HG03558 (cell line): ENCODE results near the gene IMMP2L.

Experiments
- ATAC-seq: cut with Tn5 transposase; IDR thresholded peaks from one replicate; pipeline ENCODE4 v1.9.1; 2021; ENCODE audit warnings: moderate number of reproducible peaks; ENCODE audit not compliant: unreplicated experiment; ENCODE audit errors: extremely low read depth

IMMP2L gene

DNA sequence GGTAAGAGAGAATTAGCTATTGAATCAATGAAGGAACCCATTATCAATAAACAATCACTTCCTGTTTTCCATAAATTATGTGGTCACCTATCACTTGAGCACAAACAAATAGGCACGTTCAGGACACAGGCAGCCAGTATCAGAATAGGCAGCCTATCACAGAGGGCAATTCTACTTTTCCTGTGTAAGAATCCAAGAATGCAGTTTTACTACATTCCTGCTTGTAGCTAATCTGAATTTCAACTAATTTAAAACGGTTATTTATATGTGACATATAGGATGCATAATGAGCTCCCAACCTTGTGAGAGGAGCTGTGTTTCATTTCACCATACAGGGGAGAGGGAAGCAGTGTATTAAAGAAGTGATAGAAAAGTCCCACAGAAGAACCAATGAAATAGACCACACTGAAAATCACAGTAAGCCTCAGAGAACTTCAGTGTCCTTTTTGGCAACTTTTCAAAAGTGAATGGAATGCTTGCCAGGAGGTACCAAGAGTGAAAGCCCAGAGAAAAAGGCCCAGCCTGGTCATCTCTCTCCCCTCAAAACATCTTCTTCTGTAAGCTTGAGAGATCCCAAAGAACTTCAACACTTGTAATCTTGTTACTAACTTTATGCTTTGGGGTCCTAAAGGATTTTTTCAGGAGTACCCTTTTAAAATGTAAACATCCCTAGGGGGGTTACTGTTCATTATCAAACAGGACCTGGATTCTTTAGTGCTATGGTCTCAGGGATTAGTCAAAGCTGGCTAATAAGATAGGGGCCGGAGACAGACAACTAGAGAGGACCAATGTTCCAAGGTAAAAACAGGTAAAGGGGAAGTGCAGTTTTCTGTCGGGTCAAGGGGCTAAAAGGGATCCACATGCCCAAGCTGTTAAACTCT, 1.3 kb downstream of the IMMP2L start:
- ATAC-seq, result no peak

DNA sequence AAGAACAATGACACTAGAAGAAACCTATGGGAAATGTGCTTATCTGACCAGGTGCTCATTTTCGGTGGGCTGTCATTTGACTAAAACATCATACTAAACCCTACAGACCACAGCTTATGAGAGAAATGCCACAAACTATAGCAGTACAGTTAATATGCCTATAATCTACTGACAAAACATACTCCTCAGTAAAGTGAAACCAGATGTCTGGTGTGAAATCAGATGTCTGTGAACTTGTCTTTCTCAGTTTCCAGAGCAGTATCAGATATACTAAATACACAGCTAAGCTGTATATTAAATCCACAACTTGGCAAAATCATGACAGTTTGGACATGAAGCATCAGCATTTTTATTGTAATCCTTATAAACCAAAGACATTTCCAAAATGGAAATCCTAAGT, 3.3 kb downstream of the IMMP2L start:
- ATAC-seq, result peak; percentile 77

DNA sequence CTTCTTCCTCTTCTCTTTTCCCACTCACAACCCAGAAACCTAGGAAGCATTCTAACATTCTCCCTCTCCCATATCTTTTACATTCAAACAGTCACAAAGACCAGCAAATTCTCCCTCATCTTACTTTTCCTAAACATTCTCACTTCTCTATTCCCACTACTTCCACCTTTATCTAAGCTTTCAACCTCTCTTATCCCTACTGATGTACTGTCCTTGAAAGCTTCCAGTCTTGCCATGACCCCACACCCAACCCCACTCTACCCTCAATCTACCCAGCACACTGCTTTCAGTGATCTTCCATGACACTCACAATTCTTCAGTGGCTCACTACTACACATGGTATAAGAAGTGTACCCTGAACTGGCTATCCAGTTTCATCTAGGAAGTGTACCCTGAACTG, 5.3 kb downstream of the IMMP2L start:
- no peak for ATAC-seq

DNA sequence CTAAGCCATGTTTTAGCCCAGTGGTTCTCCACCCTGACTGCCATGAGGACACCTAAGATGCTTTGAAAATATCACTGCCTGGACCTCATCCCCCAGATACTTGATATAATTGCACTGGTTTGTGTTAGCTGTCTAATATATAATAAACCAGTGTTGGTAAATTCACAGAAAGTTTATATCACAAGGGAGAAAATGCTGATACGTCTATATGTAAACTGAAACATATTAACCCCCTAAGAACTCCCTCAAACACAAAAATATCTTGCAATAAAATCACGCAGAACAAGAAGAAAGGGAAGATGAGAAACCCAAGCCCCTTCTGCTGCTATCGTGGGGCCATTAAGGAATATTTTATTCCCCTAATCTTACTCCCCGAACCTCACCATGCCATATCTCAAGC, 8.2 kb downstream of the IMMP2L start:
- no peak for ATAC-seq

DNA sequence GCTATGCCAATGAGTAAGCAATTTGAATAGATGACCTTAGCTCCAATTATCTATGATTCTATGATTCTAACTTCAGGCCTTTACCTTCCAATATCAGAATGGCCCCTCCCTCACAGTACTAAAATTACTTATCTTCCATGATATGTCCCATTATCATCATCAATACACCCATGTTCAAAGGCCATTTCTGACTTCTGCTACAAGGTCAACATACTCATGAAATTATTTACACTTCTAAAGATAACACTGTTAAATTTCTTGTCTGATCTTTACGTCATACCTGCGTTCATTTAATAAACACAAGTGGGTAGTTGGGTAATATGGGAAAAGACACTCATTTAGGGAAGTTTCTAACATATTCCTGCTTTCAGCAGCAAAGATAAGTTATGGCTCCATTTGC, 21.2 kb downstream of the IMMP2L start:
- ATAC-seq, result no peak

DNA sequence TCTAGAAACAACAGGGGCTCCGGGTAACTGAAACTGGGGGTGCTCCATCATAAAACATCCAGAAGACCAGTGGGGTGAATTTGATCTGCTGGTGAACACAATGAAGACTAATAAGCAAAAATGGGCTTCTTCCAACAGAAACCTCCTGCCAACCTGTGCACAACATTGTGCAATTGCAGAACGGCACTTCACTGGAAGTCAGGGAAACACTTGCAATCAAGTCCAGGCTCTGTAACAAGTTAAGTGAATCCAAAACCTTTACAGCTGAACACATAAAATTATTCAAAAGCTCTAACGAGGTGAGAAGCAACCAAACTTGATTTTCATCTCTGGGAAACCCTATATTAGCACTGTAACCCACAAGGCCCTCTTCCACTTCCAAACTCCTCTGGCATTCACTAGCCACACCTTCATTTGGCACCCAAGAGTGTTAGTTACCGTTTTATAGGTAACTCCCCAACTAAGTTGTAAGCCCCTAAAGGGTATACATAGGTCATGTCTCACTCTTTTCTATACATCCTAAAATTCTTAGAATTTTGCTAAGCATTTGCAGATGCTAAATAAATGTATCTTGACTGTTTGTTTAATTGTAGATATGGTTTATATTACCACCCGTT, 22.0 kb downstream of the IMMP2L start:
- ATAC-seq, result no peak

DNA sequence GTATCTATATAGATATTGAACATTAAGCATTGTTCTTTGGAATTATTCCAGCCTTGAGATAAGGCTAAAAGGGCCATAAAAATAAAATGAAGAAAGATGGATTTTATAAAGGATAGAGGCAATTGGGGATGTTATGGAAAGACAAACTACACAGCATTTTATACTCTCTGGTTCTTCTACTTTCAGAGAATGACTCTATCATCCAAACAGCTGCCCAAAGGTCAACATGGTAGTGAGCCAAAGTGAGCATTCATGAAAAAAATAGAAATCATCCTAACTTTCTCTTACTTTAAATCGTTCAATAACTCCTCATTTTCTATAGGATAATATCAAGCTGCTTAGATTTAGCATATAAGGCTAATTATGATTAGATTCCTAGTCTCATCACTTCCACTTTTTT, 25.2 kb downstream of the IMMP2L start:
- no peak for ATAC-seq

DNA sequence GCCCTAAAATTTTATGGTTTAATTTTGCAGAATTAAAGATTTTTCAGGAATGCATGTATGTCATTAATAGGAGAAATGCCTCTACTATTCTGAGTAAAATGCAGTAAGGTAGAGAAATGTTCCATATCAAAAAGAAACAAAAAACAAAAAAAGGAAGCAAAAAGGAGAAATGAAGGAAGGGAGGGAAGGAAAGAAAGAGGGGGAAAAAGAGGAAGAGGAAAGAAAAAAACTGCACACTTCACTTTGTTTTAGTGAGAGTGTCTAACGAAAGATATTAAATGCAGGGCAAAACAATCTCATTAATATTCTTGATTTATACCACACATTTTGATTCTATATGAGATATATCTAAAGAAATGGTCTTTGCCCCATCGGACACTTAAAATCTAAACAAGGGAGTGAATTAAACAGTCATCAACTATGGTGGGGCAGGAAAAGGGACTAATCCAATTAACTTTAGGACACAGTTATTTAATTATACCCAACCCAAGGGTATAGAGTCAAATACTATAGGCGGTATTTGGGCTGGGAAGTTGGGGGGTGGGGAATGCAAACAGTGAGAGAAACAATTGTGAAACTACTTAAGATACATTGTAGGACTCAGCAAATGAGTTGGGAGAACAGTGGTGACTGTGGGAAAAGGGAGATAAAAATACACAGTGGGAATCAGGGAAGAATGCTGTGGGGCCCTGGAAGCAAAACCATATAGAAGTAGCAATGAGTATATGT, 27.0 kb downstream of the IMMP2L start:
- ATAC-seq, result no peak

DNA sequence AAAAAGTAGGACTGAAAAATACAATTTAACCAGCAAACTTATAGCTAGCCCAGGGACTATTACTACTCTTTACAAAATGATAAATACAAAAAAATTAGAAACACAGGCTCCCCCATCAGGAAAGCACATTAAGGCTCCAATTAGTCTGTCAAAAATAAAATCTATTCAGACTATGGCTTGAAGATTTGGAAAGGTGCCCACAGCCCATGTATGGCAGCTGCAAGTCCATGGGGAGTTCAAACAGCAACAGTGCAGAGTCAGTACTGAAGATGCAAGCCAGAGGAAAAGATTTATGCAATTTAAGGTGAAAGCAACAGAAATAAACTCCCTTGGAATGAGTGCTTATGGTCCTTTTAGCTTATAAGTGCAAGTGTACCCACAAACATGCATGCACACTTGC, 29.7 kb downstream of the IMMP2L start:
- no peak for ATAC-seq

DNA sequence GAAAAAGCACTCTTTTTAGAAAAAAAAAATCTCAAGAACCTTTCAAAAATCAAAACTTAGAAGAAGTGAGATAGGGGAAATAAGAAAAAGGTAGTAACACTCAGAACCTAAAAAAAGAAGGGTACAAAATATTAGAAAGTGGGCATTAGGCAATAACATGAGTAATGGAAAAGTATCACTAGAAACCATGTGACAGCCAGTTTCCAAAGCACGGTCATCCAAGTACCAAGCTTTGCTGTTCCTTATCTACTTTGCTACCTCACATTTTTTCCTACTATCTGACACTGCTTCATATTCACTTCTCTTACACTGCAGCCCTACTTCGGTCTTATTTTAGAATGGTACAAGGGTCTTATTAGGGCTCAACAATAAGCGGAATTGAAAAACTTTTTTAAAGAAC, 30.3 kb downstream of the IMMP2L start:
- no peak for ATAC-seq

DNA sequence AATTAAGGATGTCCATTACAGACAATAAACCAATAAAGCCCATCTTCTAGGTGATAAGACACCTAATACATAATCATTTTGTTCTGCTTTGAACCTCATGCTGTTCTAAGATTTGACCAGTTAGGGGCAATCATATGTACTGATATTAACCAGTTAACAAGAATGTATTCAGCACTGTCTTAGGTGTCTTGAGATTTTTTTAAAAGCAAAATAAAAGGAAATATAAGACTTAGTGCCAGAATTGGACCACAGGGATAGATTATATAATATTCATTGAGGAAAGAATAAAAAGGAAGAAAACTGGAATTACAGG, 32.0 kb downstream of the IMMP2L start:
- ATAC-seq, result no peak

DNA sequence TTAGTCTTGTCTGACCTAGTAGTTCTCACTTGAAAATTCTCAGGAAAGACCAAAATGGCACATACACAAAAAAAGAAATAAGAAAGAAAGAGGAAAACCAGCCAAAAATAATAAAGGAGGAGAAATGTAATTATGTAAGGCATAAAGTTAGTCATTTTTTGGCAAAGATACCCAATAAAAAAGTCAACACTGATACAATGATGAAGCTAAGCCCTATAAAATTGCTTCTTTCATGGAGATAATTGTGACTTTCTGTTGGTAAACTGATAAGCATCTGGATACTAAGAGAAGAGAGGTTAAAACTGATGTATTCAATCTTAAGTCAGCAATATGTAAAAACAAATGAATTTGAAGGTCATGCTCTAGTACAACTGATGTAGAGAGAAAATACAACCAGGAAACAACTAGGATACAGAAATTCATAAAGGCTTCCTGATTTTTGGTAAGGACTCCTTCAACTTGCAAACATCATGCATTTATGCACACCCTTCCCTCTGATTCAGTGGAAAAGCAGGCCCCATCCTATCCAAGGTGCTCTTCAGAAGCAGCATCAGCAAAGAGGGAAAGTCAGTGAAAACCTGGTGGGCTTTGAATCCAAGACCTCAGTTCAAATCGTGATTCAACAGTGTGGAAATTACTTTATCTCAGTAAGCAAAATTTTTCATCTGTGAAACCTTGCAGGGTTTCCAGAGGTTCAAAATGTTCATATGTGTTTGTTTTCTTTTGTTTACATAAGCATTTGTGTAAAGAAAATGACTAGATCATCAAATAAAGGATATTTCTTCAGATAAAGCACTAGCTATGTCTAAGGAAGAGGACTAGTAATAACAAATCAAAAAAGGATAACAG, 32.6 kb downstream of the IMMP2L start:
- no peak for ATAC-seq

DNA sequence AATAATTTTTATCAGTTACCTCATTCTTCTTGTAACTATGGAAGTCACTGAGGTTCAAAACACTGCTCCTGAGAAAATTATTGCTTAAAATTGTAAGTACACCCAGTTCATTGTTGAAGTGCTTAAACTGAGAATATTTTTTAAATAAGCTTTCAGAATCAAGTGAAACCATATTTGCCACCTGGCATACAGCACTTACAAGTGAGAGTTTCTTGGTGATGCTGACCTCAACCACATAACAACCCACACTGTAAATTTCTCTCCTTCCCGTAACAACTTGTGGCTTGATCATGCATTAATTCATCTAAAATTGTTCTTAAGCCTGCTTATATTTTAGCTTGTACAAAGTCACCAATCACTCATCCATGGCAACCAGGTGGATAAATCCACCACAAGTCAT, 34.0 kb downstream of the IMMP2L start:
- ATAC-seq, result peak; percentile 67

DNA sequence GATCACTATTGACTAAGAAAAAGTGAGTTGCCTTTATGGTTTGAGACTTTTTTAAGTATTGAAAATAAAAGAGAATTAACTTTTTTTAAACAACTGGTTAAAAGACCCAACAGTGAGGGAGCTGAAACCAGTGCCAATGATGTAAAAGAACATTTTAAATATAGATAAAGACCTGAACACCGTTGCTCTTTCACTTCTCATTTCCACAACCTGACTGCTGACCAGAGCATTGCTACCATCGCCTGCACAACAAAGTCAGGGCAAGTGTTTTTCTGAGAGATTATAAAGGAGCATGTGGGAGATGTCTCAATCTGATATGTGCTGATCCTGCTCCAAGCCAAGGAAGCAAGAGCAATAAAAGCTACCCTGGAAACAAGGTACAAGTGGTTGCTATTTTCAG, 34.7 kb downstream of the IMMP2L start:
- ATAC-seq, result peak; percentile 81

DNA sequence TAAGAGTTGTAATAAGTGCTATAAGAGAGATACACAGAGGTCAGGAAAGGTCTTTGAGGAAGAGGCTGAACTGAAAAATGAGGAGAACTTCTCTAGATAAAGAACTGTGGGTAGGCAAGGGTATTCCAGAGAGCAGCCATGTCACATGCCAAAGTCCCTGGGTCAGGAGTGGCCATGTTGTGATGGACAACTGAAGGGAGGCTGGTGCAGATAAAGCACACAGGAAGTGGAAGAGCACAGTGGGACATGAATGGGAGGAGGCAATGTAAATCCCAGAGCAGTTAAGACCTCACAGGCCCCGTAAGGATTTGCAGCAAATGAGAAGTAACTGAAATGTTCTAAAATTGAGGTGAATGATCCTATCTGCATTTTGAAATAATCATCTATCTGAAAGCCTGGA, 37.2 kb downstream of the IMMP2L start:
- no peak for ATAC-seq

DNA sequence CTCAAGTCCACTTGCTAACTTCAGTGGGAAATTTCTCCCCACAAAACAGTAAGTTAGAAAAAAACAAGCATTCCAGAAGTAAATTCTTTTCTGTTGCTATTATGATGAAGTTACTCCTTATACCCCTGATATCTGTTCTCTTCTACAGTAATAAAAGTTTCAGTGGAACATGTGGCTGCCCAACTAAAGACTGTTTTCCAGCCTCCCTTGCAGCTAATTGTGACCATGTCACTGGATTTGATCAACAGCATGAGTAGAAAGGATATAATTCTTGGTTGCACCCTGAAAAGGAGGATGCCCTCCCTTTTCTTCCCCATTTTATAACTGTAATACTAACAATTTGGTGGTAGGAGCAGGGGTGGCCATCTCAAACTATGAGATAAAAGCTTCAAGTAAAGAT, 40.6 kb downstream of the IMMP2L start:
- no peak for ATAC-seq

DNA sequence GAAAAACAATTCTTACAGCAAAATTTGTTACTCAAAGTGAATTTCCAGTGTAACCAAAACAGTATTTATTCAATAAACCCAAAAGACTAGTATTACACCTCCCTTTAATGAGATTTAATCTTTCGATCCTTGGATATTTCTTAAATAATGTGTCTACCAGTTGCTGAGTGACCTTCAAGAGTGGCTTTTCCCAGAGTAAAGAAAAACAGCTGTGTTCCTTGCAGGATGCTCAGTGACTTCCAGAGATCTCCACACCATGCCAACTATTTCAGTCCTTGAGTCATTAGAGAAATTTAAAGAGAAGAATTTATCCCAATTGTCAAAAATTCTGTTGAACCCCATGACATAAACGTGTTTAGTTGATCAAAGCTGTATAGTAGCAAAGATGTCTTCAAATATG, 44.0 kb downstream of the IMMP2L start:
- ATAC-seq, result no peak

DNA sequence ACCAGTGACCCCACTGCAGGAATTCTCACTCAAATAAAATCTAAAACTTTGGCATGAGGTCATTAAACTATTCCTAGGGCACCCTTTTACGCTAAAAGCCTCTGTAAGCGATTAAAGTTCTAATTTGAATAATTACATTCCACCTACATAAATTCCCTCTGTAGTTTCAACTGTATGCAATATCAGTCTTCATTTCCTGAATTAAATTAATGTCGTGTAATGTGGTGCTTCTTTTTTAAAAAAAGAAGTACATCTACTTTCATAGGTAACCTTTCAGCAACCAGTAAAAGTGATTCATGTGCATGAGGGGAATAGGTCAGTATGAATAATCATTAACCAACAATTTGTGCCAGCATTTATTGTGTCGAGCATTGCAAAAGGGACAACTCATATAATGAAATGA, 44.7 kb downstream of the IMMP2L start:
- ATAC-seq, result no peak

DNA sequence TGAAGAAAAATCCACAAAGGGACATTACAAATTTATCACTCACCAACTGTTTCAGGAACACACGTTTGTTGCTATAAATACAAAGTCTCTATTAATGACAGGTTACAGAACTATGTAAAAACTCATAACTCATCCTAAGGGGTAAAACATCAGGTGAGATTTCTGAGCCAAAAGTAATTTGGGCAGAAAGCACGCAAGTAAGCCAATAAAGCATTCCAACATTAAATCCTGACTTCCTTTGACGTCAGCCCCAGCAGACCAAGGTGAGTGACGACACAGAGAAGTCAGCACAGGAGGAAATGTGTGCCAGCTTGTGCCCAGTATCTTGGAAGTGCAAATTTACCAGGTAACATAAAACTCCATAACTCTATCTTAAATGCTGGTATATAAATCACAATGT, 45.7 kb downstream of the IMMP2L start:
- ATAC-seq, result no peak

DNA sequence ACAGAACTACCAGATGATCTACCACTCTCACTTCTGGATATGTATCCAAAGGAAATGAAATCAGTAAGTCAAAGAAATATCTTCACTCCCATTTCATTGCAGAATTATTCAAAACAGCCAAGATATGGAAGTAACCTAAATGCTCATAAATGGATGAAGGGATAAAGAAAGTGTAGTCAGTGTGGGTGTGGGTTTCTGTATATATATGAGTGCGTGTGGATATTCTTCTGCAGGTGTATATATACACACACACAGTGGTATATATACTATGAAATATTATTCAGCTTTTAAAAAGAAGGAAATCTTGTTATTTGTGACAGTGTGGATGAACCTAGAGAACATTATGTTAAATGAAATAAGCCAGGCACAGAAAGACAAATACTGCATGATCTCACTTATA, 48.7 kb downstream of the IMMP2L start:
- ATAC-seq, result no peak

DNA sequence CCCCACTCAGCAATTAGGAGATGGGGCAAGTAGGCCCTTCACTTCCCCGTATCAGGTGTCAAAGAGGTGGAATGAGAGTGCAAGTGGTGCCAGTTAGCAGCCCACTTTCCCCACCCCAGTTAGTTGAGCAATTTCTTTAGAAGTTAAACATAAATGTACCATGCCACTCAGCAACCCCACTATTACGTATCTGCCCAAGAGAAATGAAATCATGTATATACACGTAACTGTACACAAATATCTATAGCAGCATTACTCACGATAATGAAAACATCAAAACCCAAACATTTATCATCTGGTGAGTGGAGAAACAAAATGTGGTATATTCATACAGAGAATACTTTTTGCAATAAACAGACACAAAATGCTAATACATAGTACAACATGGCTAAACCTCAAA, 50.4 kb downstream of the IMMP2L start:
- ATAC-seq, result no peak
